ENCODE measurements around the gene SELENOS. TPM values are rescaled to one million over a fixed set of nuclear protein-coding genes. Genes with fewer than 3 reads are reported as not detected.
A peak's percentile ranks its signal among the peaks of the same experiment; 100 is the strongest.

SELENOS gene
- total and polyA plus RNA-seq, 9 of the 15 experiments (the other 6 are each of a cell fraction or from before 2014, with no cell fraction given), result 24.9 to 57.4 (median 47.9) TPM

DNA sequence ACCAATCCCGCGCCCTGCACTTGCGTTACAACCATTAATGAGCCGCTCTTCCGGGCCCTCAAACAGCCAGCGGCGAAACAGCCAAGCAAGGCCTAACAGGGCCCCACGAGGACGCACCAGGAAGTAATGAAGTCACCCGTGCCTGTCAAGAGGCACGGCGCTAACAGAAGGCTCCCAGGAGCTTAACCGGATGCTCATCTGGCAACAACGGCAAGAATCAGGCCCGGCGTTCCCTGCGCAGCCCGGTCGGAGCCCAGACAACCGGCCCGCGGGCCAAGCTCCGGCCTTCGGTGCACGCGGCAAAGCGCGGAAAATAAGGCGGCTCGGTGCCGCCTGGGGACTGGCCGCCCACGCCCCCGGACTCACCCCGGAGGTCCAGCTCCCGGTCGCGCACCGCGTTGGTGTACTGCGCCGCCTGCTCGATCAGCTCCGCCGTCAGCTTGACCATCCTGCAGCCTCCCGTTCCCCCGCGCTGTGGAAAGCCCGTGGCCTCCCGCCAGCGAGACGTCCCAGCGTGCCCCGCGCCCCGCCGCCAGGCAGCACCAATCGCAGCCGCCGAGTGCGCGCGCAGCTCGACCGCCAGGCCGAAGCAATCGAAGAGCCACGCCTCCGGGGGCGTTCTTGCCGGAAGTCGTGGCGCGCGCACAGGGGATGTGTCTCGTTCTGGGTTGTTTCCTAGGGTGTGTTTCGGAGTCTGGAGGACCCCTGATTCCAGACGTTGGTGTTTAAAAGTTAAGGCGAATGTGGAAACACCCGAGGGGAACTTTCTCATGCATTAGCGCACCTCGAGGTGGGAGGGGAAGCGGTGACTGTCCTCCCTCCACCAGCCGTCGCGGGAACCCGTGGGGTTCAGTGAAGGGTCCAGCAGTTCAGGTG, 17.7 kb upstream of the SELENOS start, which contains the start of gene SNRPA1 (continued):
- TF ChIP-seq, protein P1, sequence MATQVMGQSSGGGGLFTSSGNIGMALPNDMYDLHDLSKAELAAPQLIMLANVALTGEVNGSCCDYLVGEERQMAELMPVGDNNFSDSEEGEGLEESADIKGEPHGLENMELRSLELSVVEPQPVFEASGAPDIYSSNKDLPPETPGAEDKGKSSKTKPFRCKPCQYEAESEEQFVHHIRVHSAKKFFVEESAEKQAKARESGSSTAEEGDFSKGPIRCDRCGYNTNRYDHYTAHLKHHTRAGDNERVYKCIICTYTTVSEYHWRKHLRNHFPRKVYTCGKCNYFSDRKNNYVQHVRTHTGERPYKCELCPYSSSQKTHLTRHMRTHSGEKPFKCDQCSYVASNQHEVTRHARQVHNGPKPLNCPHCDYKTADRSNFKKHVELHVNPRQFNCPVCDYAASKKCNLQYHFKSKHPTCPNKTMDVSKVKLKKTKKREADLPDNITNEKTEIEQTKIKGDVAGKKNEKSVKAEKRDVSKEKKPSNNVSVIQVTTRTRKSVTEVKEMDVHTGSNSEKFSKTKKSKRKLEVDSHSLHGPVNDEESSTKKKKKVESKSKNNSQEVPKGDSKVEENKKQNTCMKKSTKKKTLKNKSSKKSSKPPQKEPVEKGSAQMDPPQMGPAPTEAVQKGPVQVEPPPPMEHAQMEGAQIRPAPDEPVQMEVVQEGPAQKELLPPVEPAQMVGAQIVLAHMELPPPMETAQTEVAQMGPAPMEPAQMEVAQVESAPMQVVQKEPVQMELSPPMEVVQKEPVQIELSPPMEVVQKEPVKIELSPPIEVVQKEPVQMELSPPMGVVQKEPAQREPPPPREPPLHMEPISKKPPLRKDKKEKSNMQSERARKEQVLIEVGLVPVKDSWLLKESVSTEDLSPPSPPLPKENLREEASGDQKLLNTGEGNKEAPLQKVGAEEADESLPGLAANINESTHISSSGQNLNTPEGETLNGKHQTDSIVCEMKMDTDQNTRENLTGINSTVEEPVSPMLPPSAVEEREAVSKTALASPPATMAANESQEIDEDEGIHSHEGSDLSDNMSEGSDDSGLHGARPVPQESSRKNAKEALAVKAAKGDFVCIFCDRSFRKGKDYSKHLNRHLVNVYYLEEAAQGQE (IDR thresholded peaks at IDR 0.05; ENCODE audit: borderline replicate concordance), result peak; percentile 98
- TF ChIP-seq, protein P1 (CRISPR knock-in tag; IDR thresholded peaks at IDR 0.05; ENCODE audit: low read depth), result no peak; the same call in 1 of the 2 replicates
- peak; percentile 99 for TF ChIP-seq KLF13 (tag; IDR thresholded peaks at IDR 0.05; ENCODE audit: borderline replicate concordance, low read depth)
- TF ChIP-seq TCF3 (CRISPR knock-in tag; IDR thresholded peaks at IDR 0.05), result peak; percentile 33; the same call in 1 of the 2 replicates
- no peak for TF ChIP-seq POLR2AphosphoS2 (IDR thresholded peaks at IDR 0.05; ENCODE audit: low read length)
- no peak for TF ChIP-seq PRMT5 (CRISPR knock-in tag; IDR thresholded peaks at IDR 0.05)
- TF ChIP-seq KAT8 (IDR thresholded peaks at IDR 0.05; ENCODE audit: low read depth), result no peak
- TF ChIP-seq BRD4 (IDR thresholded peaks at IDR 0.05), result no peak; the same call in 1 of the 2 replicates
- TF ChIP-seq, protein P2, sequence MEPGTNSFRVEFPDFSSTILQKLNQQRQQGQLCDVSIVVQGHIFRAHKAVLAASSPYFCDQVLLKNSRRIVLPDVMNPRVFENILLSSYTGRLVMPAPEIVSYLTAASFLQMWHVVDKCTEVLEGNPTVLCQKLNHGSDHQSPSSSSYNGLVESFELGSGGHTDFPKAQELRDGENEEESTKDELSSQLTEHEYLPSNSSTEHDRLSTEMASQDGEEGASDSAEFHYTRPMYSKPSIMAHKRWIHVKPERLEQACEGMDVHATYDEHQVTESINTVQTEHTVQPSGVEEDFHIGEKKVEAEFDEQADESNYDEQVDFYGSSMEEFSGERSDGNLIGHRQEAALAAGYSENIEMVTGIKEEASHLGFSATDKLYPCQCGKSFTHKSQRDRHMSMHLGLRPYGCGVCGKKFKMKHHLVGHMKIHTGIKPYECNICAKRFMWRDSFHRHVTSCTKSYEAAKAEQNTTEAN (CRISPR knock-in tag; IDR thresholded peaks at IDR 0.05), result 0 out of 2 replicates have a peak, but pooled peaks have one; percentile 43
- TF ChIP-seq CEBPG (CRISPR knock-in tag; IDR thresholded peaks at IDR 0.05), result peak; percentile 46; the same call in 1 of the 2 replicates
- TF ChIP-seq CEBPG (tag; conservative IDR thresholded peaks at IDR 0.05 in 1 of 2, IDR thresholded peaks at IDR 0.05 in 1 of 2), result no peak

Data from K562 (cell line).